Stomach (tissue), 9 donors: ENCODE data around the gene DEDD2. TPM values are rescaled to one million over a fixed set of nuclear protein-coding genes. Genes with fewer than 3 reads are reported as not detected.

ENCODE experiments used
- DNase-seq, 2 donors: peaks; one replicate each; pipeline versions ENCODE4 v3.0.0 to v3.0.0-alpha.2; 2013 to 2019
- H3K27ac ChIP-seq, 5 donors: fragments of 200-600 bp in 4 of 5; sonication (generic) in 4 of 5; one replicate each; pipeline ENCODE4 v1.5.1; 2013 to 2019; ENCODE audit warnings: mild to moderate bottlenecking in 1 of 5, moderate library complexity in 1 of 5
- H3K27me3 ChIP-seq, 3 donors: fragments of 200-600 bp; sonication (generic); one replicate each; pipeline ENCODE4 v1.5.1; 2017 to 2019; ENCODE audit warnings: mixed run types in 1 of 3
- H3K36me3 ChIP-seq, 4 donors: fragments of 200-600 bp; sonication (generic); 1 replicate in 3 of 4; 2 replicates in 1 of 4; pipeline ENCODE4 v1.5.1; 2016 to 2019
- H3K4me1 ChIP-seq, 4 donors: fragments of 200-600 bp; sonication (generic); one replicate each; pipeline ENCODE4 v1.5.1; 2016 to 2019
- H3K4me3 ChIP-seq, 4 donors: fragments of 200-600 bp; sonication (generic) in 3 of 4; one replicate each; pipeline ENCODE4 v1.5.1; 2016 to 2019; ENCODE audit warnings: mild to moderate bottlenecking in 1 of 4
- H3K9me3 ChIP-seq, 4 donors: fragments of 200-600 bp; sonication (generic); one replicate each; pipeline ENCODE4 v1.5.1; 2016 to 2019
- CTCF ChIP-seq, 7 experiments: fragments of 450-650 bp in 4 of 7; fragments of 200-600 bp in 3 of 7; sonication (generic) in 3 of 7; IDR thresholded peaks; one replicate each; pipeline ENCODE4 v1.5.1; 2016 to 2019; ENCODE audit warnings: antibody characterized with exemption in 7 of 7, control low read depth in 2 of 7, mild to moderate bottlenecking in 1 of 7
- EP300 ChIP-seq: sonication (generic); formaldehyde crosslinking; IDR thresholded peaks from one replicate; pipeline ENCODE4 v1.6.1; 2017; ENCODE audit warnings: antibody characterized with exemption
- POLR2A ChIP-seq, 4 donors: fragments of 450-650 bp; IDR thresholded peaks; one replicate each; pipeline ENCODE4 v1.6.1; 2016; ENCODE audit warnings: antibody characterized with exemption in 4 of 4, control low read depth in 2 of 4, mild to moderate bottlenecking in 1 of 4, moderate library complexity in 1 of 4
- POLR2AphosphoS5 ChIP-seq, 3 donors: sonication (generic); formaldehyde crosslinking; IDR thresholded peaks; one replicate each; pipeline ENCODE4 v1.6.1; 2016; ENCODE audit warnings: antibody characterized with exemption in 3 of 3
- WGBS, 5 donors: extraction: QIAGEN DNeasy Blood & Tissue Kit in 3 of 5; methylation state at CpG; one replicate each; pipeline versions ENCODE4 v1.1.5 to v1.1.7; 2013 to 2018; 5-methylcytosine and 5-hydroxymethylcytosine counted together
- intact Hi-C: fragments of 100-400 bp; cut with DNase I; formaldehyde crosslinking; loops from one replicate; pipeline ENCODE4 v1.15.1; 2023; ENCODE audit warnings: low total_unique reads
- polyA plus RNA-seq, 3 donors: library from polyadenylated mRNA; stranded (reverse); fragments of 200-250 nt; gene quantifications; one replicate each; pipeline ENCODE4 v1.2.3, GENCODE V29; 2013
- total RNA-seq, 5 donors: library from RNA; depleted of rRNA; stranded (reverse); fragments of >200 nt; gene quantifications; one replicate each; pipeline versions ENCODE4 v1.1.0 to v1.2.3, GENCODE V29; 2014 to 2016
- donor health status: healthy with polysubstance abuse.
- donor health status: Bipolar disorder and iron deficiency.
- donor health status: healthy.

Gene DEDD2
- total and polyA plus RNA-seq, 8 donors: 16.7 to 195 (median 29.0) TPM

DNA sequence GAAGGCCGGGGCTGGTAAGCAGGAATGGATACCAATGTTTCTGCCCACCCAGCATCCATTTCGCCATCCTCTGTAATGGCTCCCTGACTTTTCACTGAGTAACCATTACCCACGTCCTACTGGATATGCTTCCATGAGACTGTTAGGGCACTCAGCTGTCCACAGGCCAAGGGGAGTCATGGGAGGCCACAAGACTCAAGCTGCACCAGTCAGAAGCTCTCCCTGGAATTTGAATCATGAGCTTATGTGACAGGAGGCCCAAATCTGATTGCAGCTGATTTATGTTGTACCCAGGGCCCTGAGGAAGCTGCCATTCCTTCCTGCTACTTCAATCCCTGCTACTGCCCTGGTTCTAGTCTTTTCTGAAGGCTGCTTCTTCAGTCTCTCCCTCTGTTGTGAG lies 28.3 kb downstream of the DEDD2 start:
- WGBS, 5 donors: 80 to 85% (median 81%) methylated on average over 3 of the region's 3 CpGs
- TF ChIP-seq CTCF (IDR thresholded peaks at IDR 0.05) (no peak), POLR2AphosphoS5 (IDR thresholded peaks at IDR 0.05) (no peak), EP300 (no peak), POLR2A (IDR thresholded peaks at IDR 0.05) (no peak)

GRCh38 chr19:42188665-42189064 lies 28.8 kb downstream of the DEDD2 start:
- H3K27ac ChIP-seq: no peak overlapping the region

More for the DNA sequence above, 28.3 kb downstream of the DEDD2 start:
- no peaks in the 10 kb centered on the region for H3K36me3 ChIP-seq
- H3K4me1 ChIP-seq: peaks cover 3 to 27% (median 5%) of the 10 kb centered on the region in 4 donors
- H3K9me3 ChIP-seq: peaks cover 0 to 4% (median 0%) of the 10 kb centered on the region in 4 donors
- DNase-seq: no peak
- H3K27ac ChIP-seq: no peak overlapping the region
- H3K4me3 ChIP-seq: no peak overlapping the region
- intact Hi-C loops: no loop called here
- no peaks in the 10 kb centered on the region for H3K27me3 ChIP-seq

DNA sequence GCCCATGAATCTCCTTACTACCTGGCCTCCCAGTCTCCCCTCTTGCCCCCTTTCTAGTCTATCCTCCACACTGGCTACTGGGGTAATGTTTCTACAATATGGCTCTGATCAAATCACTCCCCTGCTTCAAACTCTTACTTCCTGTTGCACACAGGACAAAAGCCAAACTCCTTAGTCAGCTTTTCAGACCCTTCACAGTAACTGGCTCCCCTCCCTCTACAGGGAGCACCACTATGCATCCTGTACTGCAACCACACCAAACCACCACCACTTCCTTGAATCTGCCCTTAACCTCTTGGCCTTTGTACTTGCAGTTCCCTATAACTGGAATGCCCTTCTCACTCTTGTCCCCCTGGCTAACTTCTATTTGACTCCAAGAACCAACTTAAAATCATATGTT lies 32.2 kb downstream of the DEDD2 start:
- H3K9me3 ChIP-seq: no peaks in the 10 kb centered on the region
- DNase-seq: peak in 1 of 2 donors; percentile 49
- TF ChIP-seq POLR2AphosphoS5 (IDR thresholded peaks at IDR 0.05) (peak in 1 of 3 donors; percentile 26), POLR2A (IDR thresholded peaks at IDR 0.05) (no peak)
- H3K4me3 ChIP-seq: no peak overlapping the region
- intact Hi-C loops: no loop called here
- peaks cover 0 to 29% (median 7%) of the 10 kb centered on the region in 3 donors for H3K27me3 ChIP-seq
- peak overlapping the region in 1 of 5 donors; percentile 24 for H3K27ac ChIP-seq
- no peaks in the 10 kb centered on the region for H3K36me3 ChIP-seq
- peaks cover 0 to 20% (median 6%) of the 10 kb centered on the region in 4 donors for H3K4me1 ChIP-seq

More at GRCh38 chr19:42188665-42189064, 28.8 kb downstream of the DEDD2 start:
- Histone ChIP-seq H3K4me1 (peaks cover 3 to 29% (median 6%) of the 10 kb centered on the region in 4 donors), H3K9me3 (peaks cover 0 to 4% (median 0%) of the 10 kb centered on the region in 4 donors), H3K27me3 (no peaks in the 10 kb centered on the region), H3K4me3 (no peak overlapping the region), H3K36me3 (no peaks in the 10 kb centered on the region)
- TF ChIP-seq POLR2A (IDR thresholded peaks at IDR 0.05) (no peak), CTCF (IDR thresholded peaks at IDR 0.05) (no peak), POLR2AphosphoS5 (IDR thresholded peaks at IDR 0.05) (no peak), EP300 (no peak)
- no peak for DNase-seq
- intact Hi-C loops: no loop called here
- WGBS, 5 donors: 60 to 88% (median 80%) methylated on average over 1 of the region's 1 CpG

GRCh38 chr19:42184401-42184861 lies 33.0 kb downstream of the DEDD2 start:
- DNase-seq: peak; percentile 75 to 89
- TF ChIP-seq POLR2A (IDR thresholded peaks at IDR 0.05): no peak
- peak in 5 of 7 experiments; percentile 78 to 88 (median 81) for TF ChIP-seq CTCF (IDR thresholded peaks at IDR 0.05)
- intact Hi-C loops: loop anchor here (5.0 kb wide), 1 partner anchor 52 kb away; the partner anchor contains the start of gene POU2F2
- peaks cover 0 to 20% (median 6%) of the 10 kb centered on the region in 4 donors for H3K4me1 ChIP-seq
- H3K4me3 ChIP-seq: no peak overlapping the region
- no peaks in the 10 kb centered on the region for H3K9me3 ChIP-seq
- WGBS, 5 donors: 0 to 8% (median 0%) methylated on average over 1 of the region's 1 CpG
- H3K27me3 ChIP-seq: peaks cover under 1 to 37% (median 16%) of the 10 kb centered on the region in 3 donors
- no peaks in the 10 kb centered on the region for H3K36me3 ChIP-seq
- no peak overlapping the region for H3K27ac ChIP-seq
